ENCODE results near the gene UCN.

Gene UCN

GRCh38 chr2:27264253-27264752 lies 43.9 kb downstream of the UCN start:
- DNase-seq = peak in 2 of 10 donors; percentile 77 to 79
- intact Hi-C loops (cut with DNase I) = no loop called here

GRCh38 chr2:27263287-27264252 lies 44.7 kb downstream of the UCN start:
- intact Hi-C loops (cut with DNase I) = no loop called here
- peak in 3 of 10 donors; percentile 25 to 79 (median 75) for DNase-seq

GRCh38 chr2:27262379-27263286 lies 45.6 kb downstream of the UCN start, which contains the start of gene SLC30A3:
Gene SLC30A3, minus strand, starts transcription at chr2:27263047. Its CDS starts 141 bp downstream, at chr2:27262906.
- intact Hi-C loops (cut with DNase I) = no loop called here
- DNase-seq = peak; percentile 40 to 96 (median 74)

- intact Hi-C loops (cut with DNase I) = no loop called here
- DNase-seq = peak in 1 of 10 donors; percentile 75
Measured at GRCh38 chr2:27261926-27262298, 46.3 kb downstream of the UCN start.

GRCh38 chr2:27261241-27261925 lies 46.9 kb downstream of the UCN start:
- peak in 1 of 10 donors; percentile 75 for DNase-seq
- intact Hi-C loops (cut with DNase I) = no loop called here

- DNase-seq = peak in 1 of 10 donors; percentile 59
- intact Hi-C loops (cut with DNase I) = loop anchor here (10.0 kb wide), 1 partner anchor 47 kb away; the partner anchor contains the start of gene UCN
Measured at GRCh38 chr2:27258051-27258450, 50.2 kb downstream of the UCN start.
